ENCODE measurements around the gene XIRP2.

DNA sequence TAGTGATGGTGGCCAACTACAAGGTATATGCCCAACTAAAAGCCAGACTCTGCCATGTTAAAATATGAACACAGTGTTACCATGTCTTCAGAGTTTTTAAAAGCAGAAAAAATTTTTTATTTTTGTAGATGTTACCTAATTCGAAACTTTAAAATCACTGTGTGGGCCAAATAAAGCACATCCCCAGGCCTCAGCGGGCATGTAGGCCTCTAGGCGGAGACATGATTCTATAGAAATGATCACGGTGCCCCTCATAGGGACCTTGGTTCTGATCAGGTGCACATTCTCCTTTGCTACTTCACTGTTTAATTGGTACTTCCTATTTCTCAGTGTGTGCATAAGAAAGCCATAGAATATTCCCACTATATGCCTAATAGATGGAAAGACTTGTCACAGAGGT is 349.2 kb downstream of the XIRP2 start:
- TF ChIP-seq HDAC2 (IDR thresholded peaks at IDR 0.05; ENCODE audit: borderline replicate concordance in 1 of 2, low read depth in 2 of 2, low read length in 2 of 2) (no peak), SIX5 (IDR thresholded peaks at IDR 0.05; ENCODE audit: low read depth, low read length) (no peak)

Measured in H1 (cell line).